Activated T-helper 2 cell treated with anti-CD3 and anti-CD28 coated beads, Interferon-gamma antibody, Interleukin-2, Interleukin-4, amounts not matched to agents 10 μg/mL and 5 μg/mL and 100 μg/mL, durations not matched to agents 14 hours and 24 hours and 36 hours (primary cell): Measurements from ENCODE around the gene GLT8D2. TPM values are rescaled to one million over a fixed set of nuclear protein-coding genes. Genes with fewer than 3 reads are reported as not detected.
A peak's percentile ranks its signal among the peaks of the same experiment; 100 is the strongest.

Experiments used
- DNase-seq: peaks from one replicate; pipeline ENCODE4 v3.0.0; 2021; ENCODE audit warnings: low spot score
- H3K27ac Mint-ChIP-seq: one replicate; pipeline ENCODE4 v1.8.0; 2021; ENCODE audit warnings: mixed read lengths
- H3K27me3 Mint-ChIP-seq: one replicate; pipeline ENCODE4 v1.8.0; 2021; ENCODE audit warnings: low read depth, mixed read lengths
- H3K36me3 Mint-ChIP-seq: one replicate; pipeline ENCODE4 v1.8.0; 2021; ENCODE audit warnings: low read depth, mixed read lengths
- H3K4me1 Mint-ChIP-seq: one replicate; pipeline ENCODE4 v1.8.0; 2021; ENCODE audit warnings: low read depth, mixed read lengths
- H3K4me3 Mint-ChIP-seq: one replicate; pipeline ENCODE4 v1.8.0; 2021; ENCODE audit warnings: low read depth, mild to moderate bottlenecking, moderate library complexity, mixed read lengths
- H3K9me3 Mint-ChIP-seq: one replicate; pipeline ENCODE4 v1.8.0; 2021; ENCODE audit warnings: mixed read lengths
- intact Hi-C: fragments of 100-400 bp; cut with micrococcal nuclease; formaldehyde crosslinking; loops from one replicate; pipeline ENCODE4 v1.15.1; 2023
- total RNA-seq: library from RNA; stranded (reverse); gene quantifications from 2 replicates; pipeline ENCODE4 v1.2.3, GENCODE V29; 2022

The GLT8D2 gene
- total RNA-seq, 1 donor from 2014 or later, result 0.11 TPM

- Mint-ChIP-seq H3K36me3 (peaks cover 12% of the 10 kb centered on the region), H3K4me3 (peak within 1 kb of the TSS; percentile 94), H3K4me1 (peaks cover 27% of the 10 kb centered on the region), H3K27ac (peak within 1 kb of the TSS; percentile 80), H3K27me3 (peaks cover 23% of the 10 kb centered on the region), H3K9me3 (no peaks in the 10 kb centered on the region)
- peak; percentile 85 for DNase-seq
- intact Hi-C loops, result loop anchor here (1.0 to 10.0 kb wide), 7 partner anchors 20 to 221 kb away; partner anchors contain the start of genes HSP90B1 and NFYB
Measured at GRCh38 chr12:104064031-104064841, 14.2 kb upstream of the GLT8D2 start, which contains the start of gene HCFC2. HCFC2 (plus strand) TSS chr12:104064531; CDS start chr12:104064561, 30 bp downstream.

GRCh38 chr12:104063712-104064030 is 13.7 kb upstream of the GLT8D2 start:
- intact Hi-C loops, result loop anchor here (1.0 to 10.0 kb wide), 7 partner anchors 21 to 221 kb away; partner anchors contain the start of genes HSP90B1 and NFYB
- peaks cover 26% of the 10 kb centered on the region for H3K27me3 Mint-ChIP-seq
- peaks cover 27% of the 10 kb centered on the region for H3K4me1 Mint-ChIP-seq
- DNase-seq, result peak; percentile 15
- no peaks in the 10 kb centered on the region for H3K9me3 Mint-ChIP-seq
- H3K36me3 Mint-ChIP-seq, result peaks cover 12% of the 10 kb centered on the region
- peak overlapping the region; percentile 94 for H3K4me3 Mint-ChIP-seq
- peak overlapping the region; percentile 71 for H3K27ac Mint-ChIP-seq

GRCh38 chr12:104060791-104061190 is 10.8 kb upstream of the GLT8D2 start:
- intact Hi-C loops, result loop anchor here (5.0 to 10.0 kb wide), 2 partner anchors 183 to 224 kb away; no protein-coding TSS in a partner anchor
- Mint-ChIP-seq H3K4me3 (no peak overlapping the region), H3K4me1 (peaks cover 18% of the 10 kb centered on the region), H3K27ac (no peak overlapping the region), H3K36me3 (no peaks in the 10 kb centered on the region), H3K9me3 (no peaks in the 10 kb centered on the region), H3K27me3 (peaks cover 41% of the 10 kb centered on the region)
- no peak for DNase-seq

GRCh38 chr12:104059963-104060362 is 10.0 kb upstream of the GLT8D2 start:
- peaks cover 10% of the 10 kb centered on the region for H3K4me1 Mint-ChIP-seq
- H3K4me3 Mint-ChIP-seq, result no peak overlapping the region
- intact Hi-C loops, result loop anchor here (5.0 to 10.0 kb wide), 2 partner anchors 183 to 225 kb away; no protein-coding TSS in a partner anchor
- DNase-seq, result no peak
- no peaks in the 10 kb centered on the region for H3K36me3 Mint-ChIP-seq
- H3K27me3 Mint-ChIP-seq, result peaks cover 46% of the 10 kb centered on the region
- H3K9me3 Mint-ChIP-seq, result no peaks in the 10 kb centered on the region
- H3K27ac Mint-ChIP-seq, result no peak overlapping the region

- Mint-ChIP-seq H3K27ac (no peak overlapping the region), H3K27me3 (peaks cover 52% of the 10 kb centered on the region)
- intact Hi-C loops, result loop anchor here (1.0 kb wide), 1 partner anchor 50 kb away; no protein-coding TSS in a partner anchor
Measured at GRCh38 chr12:104058802-104059201, 8.8 kb upstream of the GLT8D2 start.

GRCh38 chr12:104057771-104058197 is 7.8 kb upstream of the GLT8D2 start:
- Mint-ChIP-seq H3K27me3 (peaks cover 57% of the 10 kb centered on the region), H3K4me1 (peaks cover 5% of the 10 kb centered on the region), H3K9me3 (no peaks in the 10 kb centered on the region), H3K27ac (no peak overlapping the region), H3K4me3 (no peak overlapping the region), H3K36me3 (no peaks in the 10 kb centered on the region)
- intact Hi-C loops, result loop anchor here (1.0 kb wide), 1 partner anchor 52 kb away; no protein-coding TSS in a partner anchor
- DNase-seq, result no peak

More at GRCh38 chr12:104058802-104059201, 8.8 kb upstream of the GLT8D2 start:
- DNase-seq, result no peak
- H3K4me3 Mint-ChIP-seq, result no peak overlapping the region
- H3K9me3 Mint-ChIP-seq, result no peaks in the 10 kb centered on the region
- no peaks in the 10 kb centered on the region for H3K36me3 Mint-ChIP-seq
- H3K4me1 Mint-ChIP-seq, result peaks cover 8% of the 10 kb centered on the region

GRCh38 chr12:104056419-104056972 is 6.5 kb upstream of the GLT8D2 start:
- no peak overlapping the region for H3K4me3 Mint-ChIP-seq
- intact Hi-C loops, result no loop called here
- H3K27me3 Mint-ChIP-seq, result peaks cover 59% of the 10 kb centered on the region
- H3K4me1 Mint-ChIP-seq, result peaks cover 5% of the 10 kb centered on the region
- no peaks in the 10 kb centered on the region for H3K9me3 Mint-ChIP-seq
- no peak overlapping the region for H3K27ac Mint-ChIP-seq
- no peak for DNase-seq
- no peaks in the 10 kb centered on the region for H3K36me3 Mint-ChIP-seq

GRCh38 chr12:104055686-104056388 is 5.8 kb upstream of the GLT8D2 start:
- Mint-ChIP-seq H3K4me3 (no peak overlapping the region), H3K27ac (no peak overlapping the region)
- intact Hi-C loops, result no loop called here

GRCh38 chr12:104054681-104055346 is 4.8 kb upstream of the GLT8D2 start:
- H3K4me1 Mint-ChIP-seq, result peaks cover 3% of the 10 kb centered on the region
- intact Hi-C loops, result no loop called here
- no peaks in the 10 kb centered on the region for H3K36me3 Mint-ChIP-seq
- no peak overlapping the region for H3K27ac Mint-ChIP-seq
- H3K4me3 Mint-ChIP-seq, result no peak overlapping the region
- peaks cover 51% of the 10 kb centered on the region for H3K27me3 Mint-ChIP-seq
- no peaks in the 10 kb centered on the region for H3K9me3 Mint-ChIP-seq
- no peak for DNase-seq

More at GRCh38 chr12:104055686-104056388, 5.8 kb upstream of the GLT8D2 start:
- Mint-ChIP-seq H3K9me3 (no peaks in the 10 kb centered on the region), H3K36me3 (no peaks in the 10 kb centered on the region), H3K4me1 (peaks cover 5% of the 10 kb centered on the region), H3K27me3 (peaks cover 56% of the 10 kb centered on the region)
- DNase-seq, result no peak

GRCh38 chr12:104050436-104050835 is 449 bp upstream of the GLT8D2 start:
- Mint-ChIP-seq H3K4me3 (no peak overlapping the region), H3K36me3 (no peaks in the 10 kb centered on the region), H3K9me3 (no peaks in the 10 kb centered on the region), H3K27ac (no peak overlapping the region), H3K27me3 (peaks cover 48% of the 10 kb centered on the region), H3K4me1 (peaks cover 3% of the 10 kb centered on the region)
- intact Hi-C loops, result no loop called here
- DNase-seq, result no peak

- intact Hi-C loops, result no loop called here
- Mint-ChIP-seq H3K36me3 (no peaks in the 10 kb centered on the region), H3K9me3 (no peaks in the 10 kb centered on the region), H3K27ac (no peak overlapping the region), H3K4me1 (peaks cover 5% of the 10 kb centered on the region), H3K27me3 (peaks cover 49% of the 10 kb centered on the region), H3K4me3 (no peak overlapping the region)
- no peak for DNase-seq
Measured at GRCh38 chr12:104049278-104049902, 597 bp downstream of the GLT8D2 start.

- Mint-ChIP-seq H3K27ac (no peak overlapping the region), H3K9me3 (no peaks in the 10 kb centered on the region), H3K4me3 (no peak overlapping the region), H3K4me1 (peaks cover 5% of the 10 kb centered on the region), H3K27me3 (peaks cover 54% of the 10 kb centered on the region), H3K36me3 (no peaks in the 10 kb centered on the region)
- intact Hi-C loops, result no loop called here
- DNase-seq, result no peak
Measured at GRCh38 chr12:104048811-104049210, 1.2 kb downstream of the GLT8D2 start.
